Esophagus squamous epithelium (tissue), 4 donors: ENCODE measurements around the gene MANSC1.

Experiments used
- POLR2A ChIP-seq, 4 donors: fragments of 450-650 bp; IDR thresholded peaks; one replicate each; pipeline ENCODE4 v1.6.1; 2017; ENCODE audit warnings: antibody characterized with exemption in 4 of 4, mild to moderate bottlenecking in 4 of 4, moderate library complexity in 3 of 4
- TF ChIP-seq, protein P1 (sequence below), 6 experiments: fragments of 450-650 bp in 4 of 6; fragments of 200-600 bp in 2 of 6; sonication (generic) in 2 of 6; IDR thresholded peaks; one replicate each; pipeline ENCODE4 v1.5.1; 2016 to 2019; ENCODE audit warnings: antibody characterized with exemption in 6 of 6, mild to moderate bottlenecking in 4 of 6, moderate library complexity in 4 of 6

DNA sequence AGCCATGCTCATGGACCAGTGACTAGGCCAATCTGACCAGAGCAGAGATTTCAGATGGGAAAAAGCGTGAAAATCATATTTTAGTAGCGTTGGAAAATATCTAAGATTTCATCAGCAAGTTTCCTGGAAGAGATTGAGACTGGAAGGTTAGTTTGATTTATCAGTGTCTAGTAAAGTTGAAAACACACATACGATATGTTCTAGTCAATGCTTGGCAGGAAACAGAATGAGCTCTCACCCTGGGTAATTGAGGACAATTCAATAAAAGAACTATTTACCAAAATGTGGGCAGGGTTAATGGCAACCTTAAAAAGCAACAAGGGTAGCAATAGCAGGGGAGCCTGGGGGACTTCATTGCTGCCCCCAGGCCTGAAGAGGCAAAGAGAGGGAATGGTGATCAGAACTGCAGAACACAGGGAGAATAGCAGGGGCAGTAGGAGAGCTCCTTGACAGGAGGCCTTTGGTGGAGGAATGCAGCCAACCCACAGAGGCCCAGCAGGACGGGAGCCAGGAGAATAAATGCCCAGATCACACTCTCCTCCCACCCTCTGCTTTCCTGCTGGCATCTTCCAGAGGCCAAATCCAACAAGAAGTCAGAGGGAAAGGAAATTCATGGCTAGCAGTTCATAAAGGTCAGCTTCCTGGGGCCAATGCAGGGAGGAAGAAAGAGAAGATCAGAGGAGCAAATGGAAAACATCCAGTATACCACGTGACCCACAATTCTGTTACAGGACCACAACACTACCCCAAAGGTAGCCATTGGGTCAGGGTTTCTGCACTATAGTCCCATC is 55.6 kb downstream of the MANSC1 start:
- TF ChIP-seq, protein P1, sequence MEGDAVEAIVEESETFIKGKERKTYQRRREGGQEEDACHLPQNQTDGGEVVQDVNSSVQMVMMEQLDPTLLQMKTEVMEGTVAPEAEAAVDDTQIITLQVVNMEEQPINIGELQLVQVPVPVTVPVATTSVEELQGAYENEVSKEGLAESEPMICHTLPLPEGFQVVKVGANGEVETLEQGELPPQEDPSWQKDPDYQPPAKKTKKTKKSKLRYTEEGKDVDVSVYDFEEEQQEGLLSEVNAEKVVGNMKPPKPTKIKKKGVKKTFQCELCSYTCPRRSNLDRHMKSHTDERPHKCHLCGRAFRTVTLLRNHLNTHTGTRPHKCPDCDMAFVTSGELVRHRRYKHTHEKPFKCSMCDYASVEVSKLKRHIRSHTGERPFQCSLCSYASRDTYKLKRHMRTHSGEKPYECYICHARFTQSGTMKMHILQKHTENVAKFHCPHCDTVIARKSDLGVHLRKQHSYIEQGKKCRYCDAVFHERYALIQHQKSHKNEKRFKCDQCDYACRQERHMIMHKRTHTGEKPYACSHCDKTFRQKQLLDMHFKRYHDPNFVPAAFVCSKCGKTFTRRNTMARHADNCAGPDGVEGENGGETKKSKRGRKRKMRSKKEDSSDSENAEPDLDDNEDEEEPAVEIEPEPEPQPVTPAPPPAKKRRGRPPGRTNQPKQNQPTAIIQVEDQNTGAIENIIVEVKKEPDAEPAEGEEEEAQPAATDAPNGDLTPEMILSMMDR (IDR thresholded peaks at IDR 0.05) = no peak
- TF ChIP-seq POLR2A (IDR thresholded peaks at IDR 0.05) = no peak
